HG03108 (cell line): Measurements from ENCODE around the gene TWIST1.

ENCODE experiments used
- ATAC-seq: cut with Tn5 transposase; IDR thresholded peaks from one replicate; pipeline ENCODE4 v1.9.1; 2021; ENCODE audit warnings: moderate library complexity; ENCODE audit not compliant: unreplicated experiment

Gene TWIST1

GRCh38 chr7:19097165-19098055, 20.0 kb downstream of the TWIST1 start:
- ATAC-seq, result no peak

GRCh38 chr7:19095353-19095860, 22.0 kb downstream of the TWIST1 start:
- no peak for ATAC-seq

GRCh38 chr7:19094598-19095352, 22.7 kb downstream of the TWIST1 start:
- ATAC-seq, result no peak

DNA sequence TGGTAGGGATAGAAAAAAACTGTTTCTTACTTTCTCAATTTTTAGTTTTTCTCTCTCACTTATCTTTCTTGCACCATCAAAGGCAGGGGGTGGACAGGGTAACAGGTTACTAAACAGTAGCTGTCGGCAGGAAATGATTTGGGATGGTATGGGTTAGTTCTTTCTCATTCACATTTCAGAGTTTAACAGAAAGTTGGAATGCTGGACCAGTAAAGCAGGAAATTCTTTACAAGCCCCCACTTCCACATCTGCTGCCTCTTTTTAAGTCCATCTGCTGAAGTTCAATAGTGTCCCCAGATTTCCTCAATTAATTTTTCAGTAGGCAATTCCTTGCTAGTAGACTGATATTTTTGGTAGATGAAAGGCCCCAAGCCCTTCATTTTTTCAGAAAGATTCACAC, 23.3 kb downstream of the TWIST1 start:
- no peak for ATAC-seq

GRCh38 chr7:19091550-19092200, 25.8 kb downstream of the TWIST1 start:
- no peak for ATAC-seq

DNA sequence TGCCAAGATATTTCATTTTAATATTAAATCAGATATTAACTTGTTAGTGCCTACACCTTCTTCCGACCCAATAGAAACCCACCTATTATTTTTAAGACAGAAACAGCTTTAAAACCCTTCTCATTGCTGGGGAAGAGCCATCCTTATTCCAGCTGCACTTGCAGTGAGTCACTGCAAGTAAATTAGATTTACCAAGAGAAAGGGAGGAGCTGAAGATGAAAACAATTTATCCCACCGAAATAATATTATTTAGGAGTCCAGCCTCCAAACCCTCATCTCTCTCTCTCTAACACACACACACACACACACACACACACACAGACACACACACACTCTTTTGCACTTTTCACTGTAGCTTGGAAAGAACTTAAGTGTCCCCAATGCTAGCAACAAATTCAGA, 26.9 kb downstream of the TWIST1 start:
- no peak for ATAC-seq

- ATAC-seq, result no peak
Observed at GRCh38 chr7:19089797-19090196, 27.6 kb downstream of the TWIST1 start.

DNA sequence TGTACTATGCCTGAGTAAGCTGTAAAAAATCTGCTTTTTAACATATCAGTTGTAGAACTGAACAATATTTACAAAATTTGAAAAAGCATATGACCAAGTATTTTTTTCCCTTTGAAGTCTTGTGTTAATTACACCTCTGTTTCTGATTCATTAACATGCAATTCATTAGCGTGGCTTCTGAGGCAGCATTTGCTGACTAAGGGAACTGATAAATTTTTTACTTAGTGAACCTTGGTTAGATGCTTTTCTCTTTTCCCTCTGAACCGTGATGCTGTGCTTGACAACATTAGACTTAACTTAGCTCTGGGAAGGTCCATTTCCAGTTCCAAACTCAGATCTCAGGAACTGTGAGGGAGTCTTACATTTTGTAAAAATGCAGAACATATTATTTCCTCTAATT, 28.1 kb downstream of the TWIST1 start:
- no peak for ATAC-seq

DNA sequence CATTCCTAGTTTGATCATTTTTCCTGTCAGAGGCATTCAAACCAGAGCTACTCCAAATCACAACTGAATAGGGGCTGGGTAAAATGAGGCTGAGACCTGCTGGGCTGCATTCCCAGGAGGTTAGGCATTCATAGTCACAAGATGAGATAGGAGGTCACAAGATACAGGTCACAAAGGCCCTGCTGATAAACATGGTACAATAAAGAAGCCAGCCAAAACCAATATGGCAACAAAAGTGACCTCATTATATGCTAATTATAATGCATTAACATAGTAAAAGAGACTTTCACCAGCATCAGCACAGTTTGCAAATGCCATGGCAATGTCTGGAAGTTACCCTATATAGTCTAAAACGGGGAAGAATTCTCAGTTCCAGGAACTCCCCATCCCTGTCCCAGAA, 37.3 kb downstream of the TWIST1 start:
- no peak for ATAC-seq

- no peak for ATAC-seq
Observed at GRCh38 chr7:19079066-19079465, 38.4 kb downstream of the TWIST1 start.

DNA sequence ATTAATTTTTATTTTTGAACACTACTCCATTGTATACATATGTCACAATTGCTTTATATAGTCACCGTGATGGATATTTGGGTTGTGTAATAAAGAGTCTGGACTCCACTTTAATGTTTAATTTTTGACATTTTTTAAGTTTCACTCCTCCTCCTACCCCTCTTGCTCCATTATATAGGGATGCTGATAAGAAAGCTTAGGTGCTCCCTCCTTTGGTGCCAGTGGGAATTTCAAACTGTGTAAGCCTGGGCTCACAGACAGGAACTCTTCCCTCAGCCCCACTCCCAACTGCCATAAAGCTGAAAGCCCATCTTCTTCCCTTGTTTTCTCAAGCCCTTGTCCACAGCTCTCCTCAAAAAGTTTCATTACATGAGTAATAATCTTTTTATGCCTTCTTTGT, 47.6 kb downstream of the TWIST1 start:
- no peak for ATAC-seq

- no peak for ATAC-seq
Observed at GRCh38 chr7:19066170-19066569, 51.3 kb downstream of the TWIST1 start.
